Measurements from ENCODE around the gene HNRNPR. TPM values are rescaled to one million over a fixed set of nuclear protein-coding genes. Genes with fewer than 3 reads are reported as not detected.

The HNRNPR gene
- total and polyA plus RNA-seq, 2 of the 8 experiments (the other 6 are each of a cell fraction or from before 2014, with no cell fraction given) = 110 to 214 TPM

Other genes starting within 250 kb of the HNRNPR start
- gene LUZP1, start 175.4 kb downstream of the HNRNPR start, total RNA-seq (2021; fragmentation: NEBNext Ultra II Directional; extraction: Animal tissue kit (Norgen Biotek cat#: 25700)) = 59.9 and 60.5 TPM in 2 replicates
- 12.2 and 14.0 TPM in 2 replicates for gene LUZP1, start 175.4 kb downstream of the HNRNPR start, polyA plus RNA-seq (2011; rRNA removed)
- gene HTR1D, start 126.8 kb downstream of the HNRNPR start, total RNA-seq (2021; fragmentation: NEBNext Ultra II Directional; extraction: Animal tissue kit (Norgen Biotek cat#: 25700)) = 11.5 and 13.0 TPM in 2 replicates
- gene HTR1D, start 126.8 kb downstream of the HNRNPR start, polyA plus RNA-seq (2011; rRNA removed) = 8.8 and 11.5 TPM in 2 replicates
- gene ZNF436, start 25.6 kb upstream of the HNRNPR start, total RNA-seq (2021; fragmentation: NEBNext Ultra II Directional; extraction: Animal tissue kit (Norgen Biotek cat#: 25700)) = 1.6 and 1.8 TPM in 2 replicates
- gene ZNF436, start 25.6 kb upstream of the HNRNPR start, polyA plus RNA-seq (2011; rRNA removed) = 0.31 and 0.65 TPM in 2 replicates
- 0.21 TPM in 1 of 2 replicates, not detected in the other for gene TCEA3, start 80.5 kb upstream of the HNRNPR start, total RNA-seq (2021; fragmentation: NEBNext Ultra II Directional; extraction: Animal tissue kit (Norgen Biotek cat#: 25700))
- 0.08 and 0.13 TPM in 2 replicates for gene TCEA3, start 80.5 kb upstream of the HNRNPR start, polyA plus RNA-seq (2011; rRNA removed)
- gene ASAP3, start 139.9 kb upstream of the HNRNPR start, total RNA-seq (2021; fragmentation: NEBNext Ultra II Directional; extraction: Animal tissue kit (Norgen Biotek cat#: 25700)) = 54.9 and 58.0 TPM in 2 replicates
- gene ASAP3, start 139.9 kb upstream of the HNRNPR start, polyA plus RNA-seq (2011; rRNA removed) = 53.1 and 62.6 TPM in 2 replicates
- 6.1 and 7.0 TPM in 2 replicates for gene E2F2, start 186.9 kb upstream of the HNRNPR start, total RNA-seq (2021; fragmentation: NEBNext Ultra II Directional; extraction: Animal tissue kit (Norgen Biotek cat#: 25700))
- 1.8 and 2.3 TPM in 2 replicates for gene E2F2, start 186.9 kb upstream of the HNRNPR start, polyA plus RNA-seq (2011; rRNA removed)
- gene ID3, start 215.2 kb upstream of the HNRNPR start, total RNA-seq (2021; fragmentation: NEBNext Ultra II Directional; extraction: Animal tissue kit (Norgen Biotek cat#: 25700)) = 240 and 252 TPM in 2 replicates
- 304 and 490 TPM in 2 replicates for gene ID3, start 215.2 kb upstream of the HNRNPR start, polyA plus RNA-seq (2011; rRNA removed)